Activated CD4-positive, alpha-beta T cell treated with anti-CD3 and anti-CD28 coated beads for 24 hours (primary cell): ENCODE data around the gene SMC3.
"Not testable (repeated sequence)": the region's sequence is repeated elsewhere in the genome, so short reads cannot be mapped to it uniquely, and the experiment has no call there.

Experiments used
- DNase-seq, 2 donors: peaks; one replicate each; pipeline ENCODE4 v3.0.0-alpha.2; 2020; ENCODE audit warnings: low read depth in 2 of 2

The SMC3 gene

DNA sequence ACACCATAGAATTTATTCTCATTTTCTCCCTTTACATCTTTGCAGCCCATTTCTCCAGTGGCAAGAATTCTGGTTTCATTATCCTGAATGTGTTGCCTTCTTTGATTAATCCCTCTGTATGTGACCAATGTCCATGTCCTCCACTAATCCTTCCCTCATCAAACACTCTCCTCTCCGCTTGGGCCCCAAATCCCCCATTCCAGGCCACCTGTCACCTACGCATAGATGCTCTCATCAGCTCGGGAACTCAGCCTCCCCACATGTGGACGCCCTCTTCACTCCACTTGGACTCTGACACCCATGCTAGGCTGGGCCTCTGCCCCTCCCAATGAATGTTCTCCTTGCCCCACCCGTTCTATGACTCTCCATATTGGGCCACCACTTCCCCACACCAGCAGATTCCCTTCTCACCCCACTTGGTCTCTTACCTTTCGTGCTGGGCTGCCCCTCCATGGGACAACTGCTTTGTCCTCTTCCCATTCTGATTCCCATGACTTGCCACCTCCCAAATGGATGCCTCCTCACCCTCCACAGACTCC, 57.9 kb downstream of the SMC3 start:
- DNase-seq: no peak

DNA sequence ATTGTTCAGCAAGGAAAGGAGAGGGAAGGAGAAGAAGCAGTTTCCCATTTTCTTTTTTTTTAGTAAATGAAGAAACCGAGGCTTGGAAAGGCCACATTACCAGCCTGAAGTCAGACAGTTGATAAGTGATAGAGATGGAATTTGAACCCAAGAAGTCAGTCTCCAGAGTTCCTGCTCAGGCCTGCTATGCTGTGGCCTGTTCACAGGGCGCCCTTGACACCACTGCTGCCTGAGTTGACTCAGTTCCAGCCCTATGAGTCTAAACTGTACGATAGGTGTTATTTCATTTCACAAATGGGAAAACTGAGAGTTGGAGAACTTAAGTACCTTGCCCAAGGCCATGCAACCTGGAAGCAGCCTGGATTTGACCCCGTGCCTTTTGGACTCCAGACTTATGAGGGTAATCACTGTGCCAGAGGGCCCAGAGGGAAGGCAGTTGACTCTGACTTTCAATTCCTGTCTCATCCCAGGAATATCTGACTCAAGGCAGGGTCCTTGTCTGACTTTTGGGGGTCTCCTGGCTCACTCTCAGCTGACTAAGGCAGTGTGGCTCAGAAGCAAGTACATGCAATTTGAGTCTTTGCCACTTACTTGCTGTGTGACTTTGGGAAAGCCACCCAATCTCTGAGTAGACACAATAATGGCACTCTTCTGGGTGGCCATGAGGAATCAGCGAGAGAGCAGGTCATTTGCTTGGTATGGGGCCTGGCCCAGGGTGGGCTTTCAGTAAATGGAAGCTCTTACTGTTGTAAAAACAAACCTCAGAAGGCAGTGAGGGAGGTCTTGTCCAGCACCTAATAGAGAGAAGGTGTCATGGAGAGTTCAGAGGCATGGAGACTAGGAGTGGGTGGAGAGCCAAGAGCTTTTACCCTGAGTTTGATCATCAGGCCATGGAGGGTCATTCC, 58.7 kb downstream of the SMC3 start:
- DNase-seq: no peak

DNA sequence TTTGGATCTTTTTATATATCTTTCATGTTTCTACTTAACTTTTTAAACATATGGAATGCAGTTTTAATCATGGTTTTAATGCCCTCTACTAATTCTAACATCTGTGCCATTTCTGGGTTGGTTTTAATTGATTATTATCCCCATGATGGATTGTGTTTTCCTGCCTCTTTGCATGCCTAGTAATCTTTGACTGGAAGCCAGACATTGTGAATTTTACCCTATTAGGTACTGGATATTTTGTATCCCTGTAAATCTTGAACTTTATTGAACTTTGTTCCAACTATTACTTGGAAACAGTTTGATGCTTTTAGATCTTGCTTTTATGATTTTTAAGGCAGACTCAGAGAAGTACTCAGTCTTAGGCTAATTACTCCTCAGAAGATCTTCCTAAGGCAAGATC, 60.7 kb downstream of the SMC3 start:
- no peak for DNase-seq

DNA sequence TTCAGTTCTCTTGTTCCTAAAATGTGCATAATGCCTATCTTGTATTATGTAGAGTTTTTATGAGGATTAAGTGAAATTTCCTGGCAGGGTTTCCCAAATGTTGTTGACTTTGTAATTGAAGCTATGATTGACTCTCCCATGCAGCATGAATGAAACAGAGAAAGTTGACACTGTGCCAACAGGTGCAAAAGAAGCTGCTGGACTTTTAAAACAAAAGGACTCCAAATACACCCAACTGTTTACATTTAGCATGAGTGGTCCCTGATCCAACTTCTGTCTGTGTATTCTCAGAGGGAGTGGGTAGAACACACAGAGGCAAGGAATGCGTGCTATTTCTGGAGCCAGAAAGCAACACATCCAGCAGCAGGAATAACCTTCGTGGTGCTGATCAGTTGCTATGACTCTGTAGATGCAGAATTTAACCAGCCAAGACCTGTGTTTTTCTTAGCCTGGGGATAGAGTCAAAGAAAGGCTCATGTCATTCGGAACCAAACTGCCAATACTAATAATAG, 62.2 kb downstream of the SMC3 start:
- no peak for DNase-seq

DNA sequence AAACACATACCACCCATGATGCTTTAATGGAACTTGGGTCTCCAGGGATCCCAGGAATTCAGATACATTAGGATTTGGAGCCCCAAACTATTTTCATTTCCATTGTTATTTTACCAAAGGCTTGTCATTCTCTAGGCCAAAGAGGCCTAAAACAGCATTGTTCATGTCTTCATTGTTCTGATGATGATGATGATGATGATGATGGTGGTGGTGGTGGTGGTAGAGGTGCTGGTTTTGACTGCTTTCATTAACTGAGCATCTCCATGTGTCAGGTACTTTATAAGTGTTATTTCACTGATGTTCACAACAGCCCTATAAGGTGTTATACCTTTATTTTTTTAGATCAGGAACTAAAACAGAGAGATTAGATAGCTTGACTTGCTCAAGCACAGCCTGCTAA, 64.4 kb downstream of the SMC3 start:
- DNase-seq: no peak

DNA sequence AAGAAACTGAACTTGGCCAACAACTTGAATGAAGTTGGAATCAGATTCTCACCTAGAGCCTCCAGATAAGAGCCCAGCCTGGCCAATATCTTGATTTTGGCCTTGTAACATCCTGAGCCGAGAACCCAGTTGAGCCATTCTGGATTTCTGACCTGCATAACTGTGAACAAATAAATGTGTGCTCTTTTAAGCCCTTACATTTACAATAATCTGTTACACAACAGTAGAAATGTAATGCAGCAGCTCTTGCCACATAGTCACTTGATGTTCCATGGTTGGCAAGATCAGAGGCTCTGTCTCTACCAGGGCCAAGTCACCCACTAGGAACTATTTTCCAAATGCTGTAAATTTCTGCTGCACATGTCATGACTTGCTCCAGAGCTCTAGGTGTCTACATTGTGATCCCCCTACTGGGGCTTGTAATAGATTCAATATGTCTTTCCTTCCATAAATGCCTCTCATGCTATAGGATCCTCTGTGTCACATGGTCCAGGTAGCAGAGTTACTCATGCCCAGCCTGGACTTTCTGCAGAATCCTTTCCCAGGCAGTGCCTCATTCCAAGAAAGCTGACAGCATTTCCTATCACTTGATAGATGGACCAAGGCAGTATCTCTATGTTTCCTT, 65.2 kb downstream of the SMC3 start:
- DNase-seq: no peak

DNA sequence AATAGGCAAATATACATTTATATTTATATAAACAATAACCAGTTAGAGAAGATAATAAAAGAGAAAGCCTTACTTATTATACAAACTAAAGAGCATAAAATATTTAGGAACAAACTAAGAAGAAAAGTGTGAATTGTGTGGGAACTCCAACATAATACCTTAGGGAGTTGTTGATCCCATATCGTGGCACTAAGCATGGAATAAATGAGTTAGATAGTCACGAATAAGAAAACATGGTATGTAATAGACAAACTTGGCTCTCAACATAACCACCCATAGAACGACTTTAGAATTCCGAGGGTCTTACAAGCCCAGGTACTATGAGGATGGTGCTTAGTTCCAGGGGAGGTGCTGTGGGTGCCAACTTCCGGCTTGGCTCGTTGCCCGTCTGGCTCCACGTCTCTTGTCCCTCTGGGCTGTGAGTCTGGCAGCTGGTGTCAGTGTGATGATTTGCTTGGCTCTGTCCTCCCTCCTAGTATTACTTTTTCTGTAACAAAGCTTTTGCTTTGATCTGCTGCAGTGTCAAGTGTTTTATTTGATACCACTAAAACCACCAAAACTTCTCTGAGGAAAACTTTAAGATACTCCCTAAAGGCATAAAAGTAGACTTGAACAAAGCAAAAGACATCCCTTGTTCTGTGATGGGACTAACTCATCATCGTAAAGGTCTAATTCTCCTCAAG, 67.2 kb downstream of the SMC3 start:
- no peak for DNase-seq

DNA sequence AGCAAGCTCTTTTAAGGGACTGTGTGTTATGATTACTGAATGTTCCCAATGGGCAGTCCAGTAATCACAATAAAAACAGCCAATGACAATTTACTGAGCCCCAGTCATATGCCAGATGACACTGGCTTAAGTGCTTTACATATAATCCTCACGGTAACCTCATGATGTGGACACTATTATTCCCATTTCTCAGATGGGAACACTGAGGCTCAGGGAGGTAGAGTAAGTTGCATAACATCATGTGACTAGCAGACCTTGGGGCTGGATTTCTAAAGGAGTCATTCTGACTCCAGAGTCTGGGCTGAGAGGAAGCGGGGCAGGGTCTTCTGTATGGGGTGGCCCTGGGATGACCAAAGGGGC, 69.1 kb downstream of the SMC3 start:
- DNase-seq: no peak

DNA sequence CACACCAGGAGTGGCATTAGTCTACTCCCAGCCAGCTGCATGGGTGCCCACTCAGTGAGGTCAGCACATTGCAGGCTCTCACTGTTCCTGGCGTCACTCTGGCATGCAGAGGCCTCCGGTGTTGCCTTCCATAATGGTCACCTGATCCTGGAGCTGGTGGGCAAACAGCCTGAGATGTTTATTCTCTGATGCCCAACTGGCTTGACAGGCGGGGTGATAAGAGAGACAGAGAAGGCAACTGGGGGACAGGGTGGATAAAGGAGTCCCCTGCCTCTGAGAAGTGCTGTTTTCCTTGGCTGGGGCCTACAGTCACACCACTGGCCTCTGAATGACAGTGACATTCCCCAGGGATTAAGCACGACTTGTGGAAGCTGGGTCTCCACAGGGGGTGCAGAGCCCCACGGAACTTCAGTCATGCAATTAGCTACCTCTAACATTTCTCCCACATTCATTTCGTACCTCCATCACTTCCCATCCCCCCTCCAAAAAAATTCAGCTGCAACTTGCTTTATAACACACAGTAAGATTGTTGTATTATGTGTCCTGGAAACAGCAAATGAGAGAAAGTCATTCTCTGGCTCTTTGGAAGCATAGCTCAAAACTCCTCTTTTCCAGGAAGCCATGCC, 69.5 kb downstream of the SMC3 start:
- no peak for DNase-seq

DNA sequence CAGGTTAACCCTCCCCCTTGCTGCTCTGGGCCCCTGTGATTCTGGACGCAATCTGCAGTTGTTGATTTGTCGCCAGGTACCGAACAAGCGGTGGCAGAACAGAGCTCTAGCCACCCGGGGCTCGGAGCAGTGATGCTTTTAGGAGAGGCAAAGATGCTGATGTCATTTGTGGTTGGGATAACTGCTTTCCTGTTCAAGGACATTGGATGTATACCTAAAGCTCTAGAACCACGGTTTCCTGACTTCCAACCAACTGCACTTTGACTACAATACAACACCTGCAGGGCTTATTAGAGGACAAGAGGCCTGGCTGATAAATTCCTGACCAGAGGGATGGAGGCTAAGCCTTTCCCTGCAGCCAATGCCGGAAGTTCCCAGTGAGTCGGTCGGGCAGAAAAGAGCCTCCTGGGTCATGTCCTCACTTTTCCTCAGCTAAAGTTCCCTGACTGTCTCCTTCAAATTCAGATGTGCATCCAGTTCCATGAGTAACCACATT, 70.1 kb downstream of the SMC3 start:
- no peak for DNase-seq

DNA sequence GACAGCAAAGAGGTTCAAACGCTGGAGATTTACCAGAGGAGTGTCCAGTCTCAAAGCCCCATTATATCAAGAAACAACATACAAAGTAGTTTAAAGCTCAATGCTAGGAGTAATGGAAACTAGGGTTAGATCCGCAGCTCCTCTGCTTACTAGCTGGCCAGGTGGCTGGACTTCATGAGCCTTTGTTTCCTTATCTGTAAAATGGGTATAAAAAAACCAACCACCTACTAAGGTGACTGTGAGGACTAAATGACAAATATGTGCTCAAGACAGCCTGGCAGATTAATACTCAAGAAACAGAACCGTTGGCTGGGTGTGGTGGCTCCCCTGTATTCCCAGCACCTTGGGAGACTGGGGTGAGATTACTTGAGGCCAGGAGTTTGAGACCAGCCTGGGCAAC, 70.8 kb downstream of the SMC3 start:
- no peak for DNase-seq

DNA sequence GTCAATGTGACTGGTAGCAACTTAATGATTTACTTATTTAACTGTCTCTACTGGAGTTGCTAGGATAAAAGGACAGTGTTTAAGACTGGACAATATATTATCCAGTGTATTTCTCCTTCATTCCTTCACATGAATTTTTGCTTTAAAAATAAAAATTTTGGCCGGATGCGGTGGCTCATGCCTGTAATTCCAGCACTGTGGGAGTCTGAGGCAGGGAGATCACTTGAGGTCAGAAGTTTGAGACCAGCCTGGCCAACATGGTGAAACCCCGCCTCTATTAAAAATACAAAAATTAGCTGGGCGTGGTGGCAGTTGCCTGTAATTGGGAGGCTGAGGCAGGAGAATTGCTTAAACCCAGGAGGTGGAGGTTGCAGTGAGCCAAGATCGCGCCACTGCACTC, 71.6 kb downstream of the SMC3 start:
- DNase-seq: not testable (repeated sequence)

DNA sequence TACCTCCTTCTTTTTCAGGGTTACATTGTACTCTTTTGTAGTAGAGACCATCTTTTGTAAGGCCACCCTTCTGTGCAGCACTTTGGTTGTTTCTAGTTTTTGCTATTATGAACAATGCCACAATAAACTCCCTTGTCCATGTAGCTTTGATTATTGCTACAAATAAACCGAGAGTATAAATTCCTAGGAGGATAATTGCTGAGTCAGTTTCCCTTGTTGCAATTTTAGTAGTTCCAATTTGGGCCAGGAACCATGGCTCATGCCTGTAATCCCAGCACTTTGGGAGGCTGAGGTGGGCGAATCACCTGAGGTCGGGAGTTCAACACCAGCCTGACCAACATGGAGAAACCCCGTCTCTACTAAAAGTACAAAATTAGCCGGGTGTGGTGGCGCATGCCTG, 72.4 kb downstream of the SMC3 start:
- not testable (repeated sequence) for DNase-seq

DNA sequence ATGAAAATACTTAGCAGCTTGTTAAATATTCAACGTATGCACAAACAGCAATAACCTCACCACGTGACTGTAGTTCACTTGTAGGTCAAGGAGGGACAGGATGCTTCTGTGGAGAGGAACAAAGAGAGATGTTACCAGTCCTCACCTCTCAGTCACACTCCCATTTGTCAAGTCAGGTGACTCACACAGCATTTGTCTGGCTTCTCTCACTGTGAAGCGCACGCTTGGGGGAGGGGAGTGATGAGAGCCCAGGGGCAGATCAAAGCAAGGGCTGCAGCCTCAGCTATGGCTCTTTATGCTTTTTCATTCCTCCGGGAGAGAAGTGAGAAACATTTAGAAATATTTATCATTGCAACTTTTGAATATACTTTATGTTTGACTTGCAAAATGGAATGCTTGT, 73.8 kb downstream of the SMC3 start:
- peak in 1 of 2 donors; percentile 34 for DNase-seq

DNA sequence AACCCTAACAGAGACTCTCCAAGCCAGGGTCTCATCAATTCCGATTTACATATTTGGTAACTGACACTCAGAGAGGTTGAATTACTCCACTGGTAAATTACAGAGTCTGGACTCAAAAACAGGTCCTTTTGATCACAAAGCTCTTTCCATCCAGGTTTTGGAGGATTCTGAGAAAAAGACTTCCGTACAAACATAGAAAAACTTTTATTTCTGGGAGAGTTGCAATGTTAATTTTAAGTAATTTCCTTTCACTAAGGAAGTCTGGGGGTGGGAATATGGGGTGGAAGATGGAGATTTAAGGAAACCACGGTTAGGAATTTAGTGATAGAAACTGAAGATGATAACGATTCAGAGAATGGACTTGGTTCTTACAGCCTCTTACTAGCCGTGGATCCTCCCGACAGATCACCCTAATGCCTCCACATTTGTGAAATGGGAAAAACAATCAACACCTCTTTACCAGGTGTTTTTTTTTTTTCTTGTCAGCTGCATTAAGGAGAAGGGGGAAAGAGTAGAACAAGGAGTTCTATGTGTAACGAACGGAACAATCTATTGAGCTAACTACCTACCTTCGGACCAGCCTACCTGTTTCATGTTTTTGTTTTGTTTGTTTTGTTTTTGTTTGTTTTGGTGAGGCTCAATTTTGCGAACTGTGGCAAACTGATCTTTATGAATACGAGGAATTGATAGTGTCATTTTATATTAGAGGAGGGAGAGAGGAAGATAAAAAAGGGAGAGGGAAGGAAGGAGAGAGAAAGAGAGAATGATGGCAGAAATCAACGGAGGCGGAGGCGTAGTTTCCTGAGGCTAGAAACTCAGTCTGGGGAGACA, 74.9 kb downstream of the SMC3 start:
- DNase-seq: no peak

DNA sequence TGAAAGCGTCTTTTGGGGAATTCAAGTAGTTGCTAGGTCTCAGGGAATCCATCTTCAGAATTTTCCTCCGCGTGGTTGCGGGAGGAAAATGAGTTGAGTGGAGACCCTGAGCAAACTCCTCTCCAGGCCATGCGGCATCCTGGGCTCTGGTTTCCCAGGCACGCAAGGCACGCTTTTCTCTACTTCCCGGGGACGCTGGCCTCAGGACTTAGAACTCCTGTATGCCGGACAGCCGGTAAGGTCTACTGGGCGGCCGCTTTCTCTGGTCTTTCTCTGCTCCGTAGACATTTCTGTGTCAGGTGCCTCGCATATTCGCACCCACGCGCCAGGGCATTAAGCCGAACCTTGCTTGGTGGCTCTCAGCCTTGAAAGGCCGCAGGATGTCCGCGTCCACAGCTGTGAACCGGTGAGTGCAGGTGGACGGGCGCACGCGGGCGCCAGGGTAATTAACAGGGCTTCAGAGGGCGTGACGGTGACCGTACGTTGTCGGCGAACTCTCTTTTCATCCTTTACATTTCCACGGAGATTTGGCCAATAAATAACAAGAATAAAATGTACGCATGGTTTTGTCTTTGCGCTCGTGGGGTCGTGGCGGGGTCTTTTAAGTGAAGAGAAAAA, 75.6 kb downstream of the SMC3 start:
- DNase-seq: no peak

DNA sequence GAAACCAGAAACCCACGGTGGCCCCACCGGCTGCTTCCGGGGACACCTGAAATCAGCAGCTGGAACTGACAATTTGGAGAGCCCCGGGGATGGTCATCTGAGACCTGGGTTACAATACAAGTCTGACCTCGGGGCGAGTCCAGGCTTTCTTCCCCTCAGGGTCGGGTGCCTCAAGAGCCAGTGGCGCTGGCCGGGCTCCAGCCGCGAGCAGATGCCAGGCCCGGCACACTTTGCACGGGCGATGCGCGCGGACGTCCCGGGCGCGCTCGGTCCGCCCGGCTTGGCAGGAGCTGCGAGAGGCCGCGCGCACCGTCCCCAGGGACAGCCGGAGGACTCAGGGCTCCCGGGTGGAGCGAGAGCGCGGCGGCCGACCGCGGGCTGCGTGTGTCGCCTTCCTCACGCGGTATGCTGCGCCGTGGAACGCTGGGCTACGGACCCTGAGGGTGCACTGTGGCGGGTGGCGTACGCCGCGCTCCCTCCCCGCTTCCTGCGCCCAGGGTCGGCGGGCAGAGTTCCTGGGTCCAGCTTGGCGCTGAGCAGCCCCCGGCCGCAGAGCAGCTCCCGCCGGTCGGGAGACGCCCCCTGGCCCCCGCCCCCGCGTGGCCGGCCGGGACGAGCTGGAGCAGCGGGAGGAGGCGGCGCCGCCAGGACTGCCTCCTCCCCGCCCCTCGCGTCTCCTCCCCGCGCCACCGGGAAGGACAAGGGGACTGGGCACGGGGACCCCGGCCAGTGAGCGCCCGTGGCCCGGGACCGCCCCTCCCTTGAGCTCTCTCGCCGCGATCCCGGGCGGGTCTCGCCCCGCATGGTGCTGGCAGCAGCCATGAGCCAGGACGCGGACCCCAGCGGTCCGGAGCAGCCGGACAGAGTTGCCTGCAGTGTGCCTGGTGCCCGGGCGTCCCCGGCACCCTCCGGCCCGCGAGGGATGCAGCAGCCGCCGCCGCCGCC, 76.4 kb downstream of the SMC3 start, which contains the start of gene RBM20:
RBM20 (plus strand) TSS at position 684 of the 945 bp plus-strand sequence; CDS start at position 803, 119 bp downstream.
- no peak for DNase-seq

DNA sequence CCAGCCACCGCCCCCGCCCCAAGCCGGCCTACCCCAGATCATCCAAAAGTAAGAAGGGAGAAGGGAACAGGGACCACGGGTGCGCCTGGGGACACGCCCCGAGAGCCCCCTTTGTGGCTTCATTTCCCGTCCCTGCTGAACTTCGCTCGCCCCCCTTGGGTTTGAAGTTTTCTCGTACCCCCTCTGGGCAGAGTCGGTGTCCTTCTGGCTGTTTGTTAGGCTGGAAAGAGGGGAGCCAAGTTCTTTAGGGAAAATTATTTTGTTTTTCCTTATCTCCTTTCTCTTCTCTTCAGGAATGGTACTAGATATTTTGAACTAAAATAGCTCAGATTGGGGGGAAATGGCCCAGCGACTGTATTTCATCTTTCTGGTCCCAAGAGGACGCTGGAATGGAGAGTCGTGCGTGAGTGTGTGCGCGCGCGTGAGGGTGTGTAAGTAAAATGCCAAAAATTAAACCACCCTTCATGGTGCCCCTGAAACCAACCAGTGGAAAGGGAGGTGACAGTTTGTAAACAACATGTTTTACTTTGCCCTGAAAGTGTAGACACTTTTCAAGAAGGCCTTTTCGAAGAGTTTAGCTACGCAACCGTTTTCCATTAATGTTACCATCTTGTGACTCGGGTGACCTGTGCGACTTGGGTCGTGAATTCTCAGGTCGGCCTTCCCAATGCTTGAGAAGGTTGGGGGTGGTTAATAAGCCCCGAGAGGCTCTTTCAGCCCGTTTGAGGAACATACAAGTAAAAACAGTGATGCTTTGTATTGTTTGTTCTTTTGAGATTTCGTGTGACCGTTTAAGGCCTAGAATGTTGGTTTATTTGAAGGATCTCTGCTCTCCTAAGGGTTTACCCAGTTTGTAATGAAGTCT, 77.3 kb downstream of the SMC3 start:
- no peak for DNase-seq
